Esophagus muscularis mucosa (tissue), 4 donors: ENCODE results near the gene STIP1. TPM values are rescaled to one million over a fixed set of nuclear protein-coding genes. Genes with fewer than 3 reads are reported as not detected.

ENCODE experiments used
- DNase-seq: peaks from one replicate; pipeline ENCODE4 v3.0.0-alpha.2; 2017; ENCODE audit errors: extremely low spot score
- H3K27ac ChIP-seq, 4 donors: fragments of 200-600 bp; sonication (generic); replicated peaks in 1 of 4; 1 replicate in 3 of 4; 2 replicates in 1 of 4; pipeline ENCODE4 v1.5.1; 2016 to 2019; ENCODE audit warnings: mild to moderate bottlenecking in 1 of 4
- H3K27me3 ChIP-seq, 4 donors: fragments of 200-600 bp; sonication (generic); one replicate each; pipeline versions ENCODE4 v1.5.1 to v1.6.0; 2016 to 2019
- H3K36me3 ChIP-seq, 4 donors: fragments of 200-600 bp; sonication (generic); one replicate each; pipeline ENCODE4 v1.5.1; 2016 to 2019
- H3K4me1 ChIP-seq, 4 donors: fragments of 200-600 bp; sonication (generic); one replicate each; pipeline ENCODE4 v1.5.1; 2016 to 2019
- H3K4me3 ChIP-seq, 4 donors: fragments of 200-600 bp; sonication (generic); 1 replicate in 2 of 4; 2 replicates in 2 of 4; pipeline ENCODE4 v1.5.1; 2016 to 2019; ENCODE audit warnings: mild to moderate bottlenecking in 4 of 4, moderate library complexity in 1 of 4
- H3K9me3 ChIP-seq, 4 donors: fragments of 200-600 bp; sonication (generic); 1 replicate in 3 of 4; 2 replicates in 1 of 4; pipeline ENCODE4 v1.5.1; 2016 to 2019
- EP300 ChIP-seq: sonication (generic); formaldehyde crosslinking; IDR thresholded peaks from one replicate; pipeline ENCODE4 v1.6.1; 2017; ENCODE audit warnings: antibody characterized with exemption
- POLR2A ChIP-seq: fragments of 450-650 bp; IDR thresholded peaks from one replicate; pipeline ENCODE4 v1.6.1; 2017; ENCODE audit warnings: antibody characterized with exemption, moderate library complexity, mild to moderate bottlenecking, low read depth
- POLR2AphosphoS5 ChIP-seq, 2 donors: sonication (generic); formaldehyde crosslinking; IDR thresholded peaks; one replicate each; pipeline ENCODE4 v1.6.1; 2017; ENCODE audit warnings: antibody characterized with exemption in 2 of 2
- WGBS: methylation state at CpG from one replicate; pipeline ENCODE4 v1.1.5; 2018; 5-methylcytosine and 5-hydroxymethylcytosine counted together
- intact Hi-C: fragments of 100-400 bp; cut with DNase I; formaldehyde crosslinking; loops from one replicate; pipeline ENCODE4 v1.15.1; 2023
- total RNA-seq, 4 donors: library from RNA; depleted of rRNA; stranded (reverse); fragments of >200 nt; gene quantifications; one replicate each; pipeline versions ENCODE4 v1.1.0 to v1.2.1, GENCODE V29; 2016
- TF ChIP-seq, protein P1 (sequence below), 3 experiments: fragments of 200-600 bp in 2 of 3; fragments of 450-650 bp in 1 of 3; sonication (generic) in 2 of 3; IDR thresholded peaks; one replicate each; pipeline ENCODE4 v1.5.1; 2017 to 2019; ENCODE audit warnings: antibody characterized with exemption in 3 of 3, mild to moderate bottlenecking in 2 of 3, moderate library complexity in 1 of 3

The STIP1 gene
- total RNA-seq, 4 donors from 2014 or later = 82.2 to 116 (median 101) TPM

DNA sequence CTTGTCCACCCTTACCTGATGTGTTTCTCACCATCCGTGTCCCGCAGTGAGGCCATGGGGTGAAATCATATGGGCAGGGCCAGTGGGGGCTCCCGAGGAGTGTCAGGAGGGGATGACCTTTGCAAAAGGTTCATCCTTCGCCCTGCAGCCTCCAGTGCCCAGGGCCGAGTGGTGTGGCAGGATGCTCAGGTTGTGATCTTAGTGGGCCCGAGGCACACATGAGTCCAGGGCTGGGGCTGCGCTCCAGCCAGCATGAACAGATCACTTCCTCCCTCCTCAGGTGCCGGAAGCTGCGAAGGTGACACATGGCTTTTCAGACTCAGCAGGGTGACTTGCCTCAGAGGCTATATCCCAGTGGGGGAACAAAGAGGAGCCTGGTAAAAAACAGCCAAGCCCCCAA lies 52.1 kb downstream of the STIP1 start:
- H3K4me3 ChIP-seq = no peak overlapping the region
- DNase-seq = no peak
- WGBS = 83% methylated on average over 7 of the region's 9 CpGs
- H3K36me3 ChIP-seq = peaks cover 17 to 40% (median 24%) of the 10 kb centered on the region in 4 donors
- peaks cover 39 to 57% (median 50%) of the 10 kb centered on the region in 4 donors for H3K4me1 ChIP-seq
- TF ChIP-seq, protein P1, sequence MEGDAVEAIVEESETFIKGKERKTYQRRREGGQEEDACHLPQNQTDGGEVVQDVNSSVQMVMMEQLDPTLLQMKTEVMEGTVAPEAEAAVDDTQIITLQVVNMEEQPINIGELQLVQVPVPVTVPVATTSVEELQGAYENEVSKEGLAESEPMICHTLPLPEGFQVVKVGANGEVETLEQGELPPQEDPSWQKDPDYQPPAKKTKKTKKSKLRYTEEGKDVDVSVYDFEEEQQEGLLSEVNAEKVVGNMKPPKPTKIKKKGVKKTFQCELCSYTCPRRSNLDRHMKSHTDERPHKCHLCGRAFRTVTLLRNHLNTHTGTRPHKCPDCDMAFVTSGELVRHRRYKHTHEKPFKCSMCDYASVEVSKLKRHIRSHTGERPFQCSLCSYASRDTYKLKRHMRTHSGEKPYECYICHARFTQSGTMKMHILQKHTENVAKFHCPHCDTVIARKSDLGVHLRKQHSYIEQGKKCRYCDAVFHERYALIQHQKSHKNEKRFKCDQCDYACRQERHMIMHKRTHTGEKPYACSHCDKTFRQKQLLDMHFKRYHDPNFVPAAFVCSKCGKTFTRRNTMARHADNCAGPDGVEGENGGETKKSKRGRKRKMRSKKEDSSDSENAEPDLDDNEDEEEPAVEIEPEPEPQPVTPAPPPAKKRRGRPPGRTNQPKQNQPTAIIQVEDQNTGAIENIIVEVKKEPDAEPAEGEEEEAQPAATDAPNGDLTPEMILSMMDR (IDR thresholded peaks at IDR 0.05) = no peak
- no peak for TF ChIP-seq POLR2A
- no peak for TF ChIP-seq EP300
- TF ChIP-seq POLR2AphosphoS5 (IDR thresholded peaks at IDR 0.05) = no peak
- intact Hi-C loops = no loop called here
- H3K27me3 ChIP-seq = no peaks in the 10 kb centered on the region
- no peaks in the 10 kb centered on the region for H3K9me3 ChIP-seq
- peak overlapping the region in 1 of 4 donors; percentile 100 for H3K27ac ChIP-seq

- H3K4me1 ChIP-seq = peaks cover 33 to 52% (median 48%) of the 10 kb centered on the region in 4 donors
- H3K36me3 ChIP-seq = peaks cover 21 to 49% (median 33%) of the 10 kb centered on the region in 4 donors
- intact Hi-C loops = no loop called here
- no peak for TF ChIP-seq EP300
- TF ChIP-seq POLR2A = no peak
- TF ChIP-seq, protein P1 (IDR thresholded peaks at IDR 0.05) = no peak
- no peak for TF ChIP-seq POLR2AphosphoS5 (IDR thresholded peaks at IDR 0.05)
- no peaks in the 10 kb centered on the region for H3K9me3 ChIP-seq
- 84% methylated on average over 5 of the region's 5 CpGs for WGBS
- H3K27ac ChIP-seq = peak overlapping the region; percentile 9 to 100 (median 98)
- DNase-seq = no peak
- no peaks in the 10 kb centered on the region for H3K27me3 ChIP-seq
- H3K4me3 ChIP-seq = no peak overlapping the region
Measured at GRCh38 chr11:64238999-64239398, 53.0 kb downstream of the STIP1 start.

GRCh38 chr11:64239662-64240434 lies 53.9 kb downstream of the STIP1 start:
- Histone ChIP-seq H3K9me3 (no peaks in the 10 kb centered on the region), H3K27me3 (no peaks in the 10 kb centered on the region), H3K4me3 (peak overlapping the region; percentile 77 to 98 (median 90)), H3K4me1 (peaks cover 34 to 56% (median 51%) of the 10 kb centered on the region in 4 donors), H3K36me3 (peaks cover 23 to 54% (median 38%) of the 10 kb centered on the region in 4 donors), H3K27ac (peak overlapping the region; percentile 97 to 100 (median 98))
- TF ChIP-seq POLR2A = no peak
- TF ChIP-seq, protein P1 (IDR thresholded peaks at IDR 0.05) = no peak
- no peak for TF ChIP-seq EP300
- no peak for TF ChIP-seq POLR2AphosphoS5 (IDR thresholded peaks at IDR 0.05)
- intact Hi-C loops = no loop called here
- WGBS = 85% methylated on average over 11 of the region's 11 CpGs
- no peak for DNase-seq

GRCh38 chr11:64240435-64241240 lies 54.7 kb downstream of the STIP1 start, which contains the start of gene FKBP2:
Gene FKBP2 (plus strand): TSS chr11:64241095. CDS start chr11:64242388, 1,293 bp downstream.
- H3K4me1 ChIP-seq = peaks cover 34 to 56% (median 51%) of the 10 kb centered on the region in 4 donors
- H3K27ac ChIP-seq = peak within 1 kb of the TSS; percentile 97 to 100 (median 98)
- intact Hi-C loops = no loop called here
- no peaks in the 10 kb centered on the region for H3K27me3 ChIP-seq
- H3K4me3 ChIP-seq = peak within 1 kb of the TSS; percentile 77 to 98 (median 90)
- H3K9me3 ChIP-seq = no peaks in the 10 kb centered on the region
- H3K36me3 ChIP-seq = peaks cover 23 to 54% (median 38%) of the 10 kb centered on the region in 4 donors
- peak; percentile 99 for DNase-seq
- no peak for TF ChIP-seq EP300
- peak; percentile 98 to 99 for TF ChIP-seq POLR2AphosphoS5 (IDR thresholded peaks at IDR 0.05)
- TF ChIP-seq, protein P1 (IDR thresholded peaks at IDR 0.05) = no peak
- TF ChIP-seq POLR2A = peak; percentile 67
- 4% methylated on average over 25 of the region's 58 CpGs for WGBS
